GM03348 (cell line): ENCODE measurements around the gene RNASET2.

Experiments used
- DNase-seq: peaks from one replicate; pipeline ENCODE4 v3.0.0; 2012; ENCODE audit warnings: low spot score

Gene RNASET2

DNA sequence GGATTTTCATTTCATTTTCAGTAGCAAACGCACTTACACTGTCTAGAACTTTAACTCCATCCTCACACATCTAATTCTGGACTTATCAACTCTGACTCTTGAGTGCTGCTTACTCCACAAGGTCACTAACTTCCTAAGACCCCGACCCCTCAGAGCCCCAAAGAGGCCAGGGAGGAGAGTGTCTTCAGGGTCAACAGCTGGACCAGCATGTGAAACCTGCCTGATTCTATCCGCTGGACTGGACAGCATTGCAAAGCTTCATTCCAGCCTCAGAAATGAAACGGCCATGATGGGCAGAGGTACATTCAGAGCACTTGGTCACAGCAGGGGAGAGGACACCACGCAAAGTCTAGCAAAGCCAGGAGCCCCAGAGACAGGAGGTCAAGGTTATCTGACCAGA, 9.1 kb downstream of the RNASET2 start:
- no peak for DNase-seq

DNA sequence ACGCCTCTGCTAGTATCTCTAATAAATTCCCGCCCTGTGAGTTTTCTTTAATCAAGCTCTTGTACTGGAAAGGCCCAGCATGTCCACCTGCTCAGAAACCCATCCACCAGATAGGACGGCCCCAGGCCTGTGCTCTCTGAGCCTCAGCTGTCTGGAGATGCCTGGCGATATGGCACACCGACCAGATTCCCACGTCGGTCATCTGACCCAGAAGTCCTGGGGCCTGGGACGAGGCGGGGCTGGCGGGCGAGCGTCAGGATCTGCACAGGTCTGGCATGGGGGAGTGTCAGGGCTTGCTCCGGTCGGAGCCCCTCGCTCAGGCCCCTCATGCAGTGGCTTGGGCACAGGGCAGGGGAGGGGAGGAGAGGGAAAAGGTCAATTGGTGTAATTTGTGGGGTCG, 10.2 kb downstream of the RNASET2 start:
- no peak for DNase-seq

DNA sequence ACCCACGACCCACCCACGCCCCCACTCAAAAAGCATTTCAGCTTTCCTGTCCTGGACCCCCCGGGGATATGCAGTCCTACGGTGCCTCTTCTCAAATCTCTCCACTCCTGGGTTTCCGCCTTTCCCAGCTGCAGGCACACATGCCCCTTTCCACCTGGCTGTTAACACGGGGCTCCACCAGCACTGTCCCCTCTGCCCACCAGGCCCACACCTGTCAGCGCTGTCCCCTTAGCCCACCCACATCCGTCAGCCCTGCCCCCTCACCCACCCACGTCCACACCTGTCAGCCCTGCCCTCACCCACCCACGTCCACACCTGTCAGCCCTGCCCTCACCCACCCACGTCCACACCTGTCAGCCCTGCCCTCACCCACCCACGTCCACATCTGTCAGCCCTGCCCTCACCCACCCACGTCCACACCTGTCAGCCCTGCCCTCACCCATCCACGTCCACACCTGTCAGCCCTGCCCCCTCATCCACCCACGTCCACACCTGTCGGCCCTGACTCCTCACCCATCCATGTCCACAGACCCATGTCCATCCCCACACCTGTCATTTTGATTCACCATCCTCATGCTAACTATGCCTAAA, 11.6 kb downstream of the RNASET2 start:
- no peak for DNase-seq

DNA sequence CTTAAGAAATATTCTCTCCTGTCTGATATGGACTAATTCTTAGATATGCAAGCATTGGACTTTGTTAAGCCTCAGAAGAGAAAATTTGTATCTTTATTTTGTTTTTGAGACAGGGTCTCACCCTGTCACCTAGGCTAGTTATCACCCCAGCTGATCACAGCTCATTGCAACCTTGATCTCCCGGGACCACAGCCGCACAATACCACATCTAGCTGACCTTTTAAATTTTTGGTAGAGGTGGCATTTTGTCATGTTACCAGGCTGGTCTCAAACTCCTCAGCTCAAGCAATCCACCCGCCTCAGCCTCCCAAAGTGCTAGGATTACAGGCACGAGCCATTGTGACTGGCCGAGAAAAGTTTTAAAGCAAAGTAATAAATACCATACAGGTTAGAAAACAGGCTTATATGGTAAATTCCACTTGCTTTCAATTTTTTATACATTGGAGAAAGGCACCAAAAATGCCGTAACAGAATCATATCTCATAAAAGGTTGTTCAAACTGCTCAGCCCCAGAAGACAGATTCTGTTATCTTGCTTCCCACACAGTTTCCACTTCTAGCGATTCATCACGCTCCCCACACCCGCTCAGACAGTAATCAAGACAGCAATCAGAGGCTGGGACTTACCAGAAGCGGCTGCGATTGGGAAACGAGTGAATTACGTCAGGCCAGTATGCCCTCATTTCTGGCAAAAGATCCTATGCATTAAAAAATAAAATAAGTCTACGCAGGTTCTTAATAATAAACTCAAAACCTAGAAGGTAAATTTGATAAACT, 13.8 kb downstream of the RNASET2 start:
- no peak for DNase-seq

DNA sequence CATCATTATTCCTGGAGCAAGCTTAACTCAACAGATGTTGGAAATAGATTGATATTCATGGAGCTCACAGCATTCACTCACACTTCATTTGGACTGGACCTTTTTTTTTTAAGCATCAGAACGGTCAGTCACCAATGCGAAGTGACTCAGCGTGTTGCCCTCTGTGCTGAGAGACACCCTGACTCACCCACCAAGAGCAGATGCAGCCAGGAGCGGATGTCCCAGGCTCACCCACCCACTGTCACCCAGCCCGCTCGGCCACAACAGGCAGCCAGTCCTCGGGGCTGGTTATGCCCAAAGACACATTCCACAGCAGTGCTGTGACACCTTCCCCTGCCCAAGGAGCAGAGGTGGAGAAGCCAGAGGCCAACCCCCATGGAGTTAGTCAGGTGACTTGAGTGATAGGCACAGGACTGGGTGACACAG, 15.7 kb downstream of the RNASET2 start:
- DNase-seq: peak; percentile 40

DNA sequence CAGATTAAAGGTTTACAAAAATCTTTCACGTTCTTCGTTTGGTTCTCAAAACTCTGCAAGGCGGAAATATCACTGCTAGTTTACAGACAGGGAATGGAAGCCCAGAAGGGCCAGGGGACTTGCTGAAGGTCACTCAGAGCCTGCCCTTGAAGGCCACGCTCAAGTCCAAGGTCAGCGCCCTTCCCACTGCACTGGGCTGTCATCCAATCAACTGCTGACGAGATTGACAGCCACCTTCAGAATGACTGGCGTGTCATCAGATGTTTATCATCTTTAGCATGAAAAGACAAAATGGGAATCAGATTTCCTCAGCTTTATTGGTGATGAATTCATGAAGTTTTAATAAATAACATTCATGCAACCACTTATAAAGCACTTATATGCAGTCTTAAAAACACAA, 16.5 kb downstream of the RNASET2 start:
- DNase-seq: no peak

DNA sequence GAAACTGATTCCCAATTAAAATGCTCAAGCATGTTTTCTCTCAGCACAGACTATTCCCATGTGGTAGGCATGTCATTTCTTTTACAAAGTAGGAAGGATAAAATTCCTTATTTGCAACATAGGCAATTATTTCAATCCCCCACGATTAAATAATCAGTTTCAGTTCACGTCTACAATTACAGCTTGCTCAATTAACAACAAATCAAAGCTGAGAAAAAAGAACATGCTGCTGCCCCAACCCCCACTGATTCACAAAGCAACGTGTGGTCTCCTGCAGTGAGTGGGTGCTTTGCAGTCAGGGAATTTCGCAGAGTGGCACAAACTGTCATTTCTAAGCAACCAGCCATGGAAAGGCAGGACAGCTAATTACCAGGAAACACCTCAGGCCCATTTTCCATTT, 17.0 kb downstream of the RNASET2 start:
- DNase-seq: no peak

GRCh38 chr6:166938704-166939103, 17.6 kb downstream of the RNASET2 start:
- no peak for DNase-seq

DNA sequence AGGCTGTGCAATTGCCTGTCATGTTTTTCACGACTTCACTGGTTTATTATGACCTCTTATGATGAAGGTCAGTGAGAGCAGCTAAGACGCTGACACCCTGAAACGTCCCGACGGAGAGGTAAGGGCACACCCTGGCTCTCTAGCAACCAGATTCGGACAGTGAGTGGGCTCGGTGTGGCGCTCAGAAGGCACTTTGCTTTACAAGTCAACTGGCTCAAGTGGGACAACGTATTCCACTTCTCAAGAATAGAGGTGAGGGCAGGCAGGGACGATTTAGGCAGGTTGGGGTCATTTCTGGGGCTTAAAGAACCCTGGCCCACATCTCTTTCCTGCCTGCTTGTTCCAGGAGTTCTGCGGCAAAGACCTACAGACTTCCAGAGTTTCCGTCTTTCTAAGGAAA, 18.2 kb downstream of the RNASET2 start:
- DNase-seq: no peak

DNA sequence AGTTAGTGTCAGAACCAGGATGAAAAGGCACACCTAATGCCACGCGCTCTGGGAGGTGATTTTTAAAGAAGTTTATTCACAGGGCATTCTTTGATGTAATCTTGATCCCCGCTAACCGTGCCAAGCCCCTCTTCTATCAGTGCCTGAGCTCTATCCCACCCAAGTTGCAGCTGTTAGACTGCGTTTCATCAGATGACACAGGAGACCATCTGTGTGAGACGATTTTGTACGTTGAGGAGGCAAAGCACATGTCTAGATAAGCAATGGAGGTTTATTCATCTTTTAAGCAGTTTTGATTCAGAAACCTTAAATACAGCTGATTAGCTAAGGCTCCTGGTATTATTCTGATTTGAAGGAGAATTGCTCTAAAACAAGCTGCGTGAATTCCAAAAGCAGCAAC, 18.6 kb downstream of the RNASET2 start:
- DNase-seq: no peak

DNA sequence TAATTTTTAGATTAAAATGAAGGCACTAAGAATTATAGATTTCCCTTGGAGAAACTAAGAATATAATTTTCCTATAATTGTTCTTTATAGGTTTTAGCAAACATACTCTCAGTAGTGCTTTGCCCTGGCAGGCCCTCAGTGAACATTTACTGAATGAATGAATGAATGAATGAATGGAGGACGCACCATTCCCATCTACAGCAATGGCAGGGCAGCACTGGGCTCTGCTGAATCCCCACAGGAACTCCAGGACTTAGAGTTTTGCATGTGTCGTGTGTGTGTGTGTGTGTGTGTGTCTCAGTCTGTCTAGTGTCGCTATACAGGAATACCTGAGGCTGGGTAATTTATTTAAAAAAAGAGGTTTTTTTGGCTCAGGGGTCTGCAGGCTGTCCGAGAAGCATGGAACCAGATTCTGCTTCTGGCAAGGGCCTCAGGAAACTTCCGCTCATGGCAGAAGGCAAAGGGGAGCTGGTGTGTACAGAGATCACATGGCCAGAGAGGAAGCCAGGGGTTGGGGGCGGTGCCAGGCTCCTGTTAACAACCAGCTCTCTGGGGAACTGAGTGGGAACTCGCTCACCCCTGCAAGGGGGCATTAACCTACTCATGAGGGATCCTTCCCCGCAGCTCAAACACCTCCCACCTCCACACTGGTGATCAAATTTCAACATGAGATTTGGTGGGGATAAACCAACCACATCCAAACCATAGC, 20.1 kb downstream of the RNASET2 start:
- no peak for DNase-seq

- DNase-seq: no peak
Observed at GRCh38 chr6:166935353-166935752, 21.0 kb downstream of the RNASET2 start.

GRCh38 chr6:166934174-166934573, 22.2 kb downstream of the RNASET2 start:
- DNase-seq: no peak

DNA sequence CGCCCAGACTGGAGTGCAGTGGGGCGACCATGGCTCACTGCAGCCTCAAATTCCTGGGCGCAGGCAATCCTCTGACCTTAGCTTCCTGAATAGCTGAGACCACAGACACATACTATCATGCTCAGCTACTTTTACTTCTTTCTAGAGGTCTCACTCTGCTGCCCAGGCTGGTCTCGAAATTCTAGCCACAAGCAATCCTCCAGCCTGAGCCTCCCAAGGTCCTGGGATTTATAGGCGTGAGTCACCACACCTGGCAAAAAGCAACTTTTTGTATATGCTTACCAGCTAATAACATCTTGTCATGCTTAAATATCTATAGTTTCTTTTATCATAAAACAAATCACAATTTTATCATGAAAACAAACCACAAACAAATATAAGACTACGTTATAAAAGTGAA, 23.0 kb downstream of the RNASET2 start:
- DNase-seq: no peak

- DNase-seq: no peak
Observed at GRCh38 chr6:166932616-166933015, 23.7 kb downstream of the RNASET2 start.

- DNase-seq: no peak
Observed at GRCh38 chr6:166932116-166932515, 24.2 kb downstream of the RNASET2 start.

- DNase-seq: no peak
Observed at GRCh38 chr6:166931426-166931970, 24.9 kb downstream of the RNASET2 start.

- no peak for DNase-seq
Observed at GRCh38 chr6:166930354-166930891, 25.9 kb downstream of the RNASET2 start.

DNA sequence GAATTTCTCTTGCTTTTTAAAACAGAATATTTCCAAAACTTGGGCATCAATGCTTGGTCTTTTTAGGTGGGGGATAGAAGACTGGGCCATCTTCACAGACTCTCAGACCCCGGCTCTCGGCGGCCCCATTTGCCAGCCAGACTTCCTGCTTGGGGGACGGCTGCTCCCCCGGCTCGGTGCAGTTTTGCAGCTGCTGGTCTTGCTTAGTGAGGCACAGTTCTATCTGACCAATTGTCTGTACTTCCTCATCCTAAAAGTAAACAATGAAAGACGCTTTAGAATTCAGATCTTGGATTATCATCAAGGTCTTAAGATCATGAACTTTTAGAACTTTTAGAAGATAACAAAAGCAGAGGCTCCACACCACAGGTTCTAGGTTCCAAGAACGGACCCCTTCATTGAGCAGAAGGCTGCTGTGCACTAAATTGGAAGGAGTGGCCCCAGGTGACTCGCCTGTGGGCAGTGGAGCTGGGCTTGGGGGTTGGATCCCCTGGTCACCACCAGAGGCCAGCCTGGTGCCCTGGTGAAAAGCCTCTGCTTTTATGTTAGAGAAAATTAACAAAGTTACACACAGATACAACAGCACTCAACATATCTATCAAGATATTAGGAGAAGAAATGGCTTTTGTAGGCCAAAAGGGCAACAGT, 26.7 kb downstream of the RNASET2 start:
- DNase-seq: no peak

GRCh38 chr6:166928644-166929541, 27.5 kb downstream of the RNASET2 start:
- DNase-seq: no peak
